ENCODE data around the gene GABRQ.
"Not testable (repeated sequence)": the region's sequence is repeated elsewhere in the genome, so short reads cannot be mapped to it uniquely, and the experiment has no call there.

GABRQ gene

GRCh38 chrX:152663086-152663485 is 25.4 kb downstream of the GABRQ start:
- DNase-seq = no peak

DNA sequence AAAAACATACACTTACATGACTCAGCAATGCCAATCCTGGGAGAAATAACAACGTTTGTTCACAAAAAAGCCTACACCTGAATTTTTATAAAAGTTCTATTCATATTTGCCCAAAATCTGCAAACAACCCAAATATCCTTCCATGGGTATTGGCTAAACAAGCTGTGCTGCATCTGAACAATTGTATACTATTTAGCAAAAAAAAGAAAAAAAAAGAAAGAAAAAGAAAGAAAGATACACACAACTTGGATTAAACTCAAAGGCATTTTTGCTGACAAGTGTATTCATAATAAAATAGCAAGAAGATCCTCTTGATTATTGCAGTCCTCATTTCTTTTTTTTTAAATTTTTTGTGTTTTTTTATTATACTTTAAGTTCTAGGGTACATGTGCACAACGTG is 36.4 kb downstream of the GABRQ start:
- DNase-seq = no peak

DNA sequence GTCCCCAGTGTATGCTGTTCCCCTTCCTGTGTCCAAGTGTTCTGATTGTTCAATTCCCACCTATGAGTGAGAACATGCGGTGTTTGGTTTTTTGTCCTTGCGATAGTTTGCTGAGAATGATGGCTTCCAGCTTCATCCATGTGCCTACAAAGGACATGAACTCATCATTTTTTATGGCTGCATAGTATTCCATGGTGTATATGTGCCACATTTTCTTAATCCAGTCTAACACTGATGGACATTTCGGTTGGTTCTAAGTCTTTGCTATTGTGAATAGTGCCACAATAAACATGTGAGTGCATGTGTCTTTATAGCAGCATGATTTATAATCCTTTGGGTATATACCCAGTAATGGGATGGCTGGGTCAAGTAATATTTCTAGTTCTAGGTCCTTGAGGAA is 37.0 kb downstream of the GABRQ start:
- DNase-seq = not testable (repeated sequence)

- DNase-seq = not testable (repeated sequence)
These were observed 43.3 kb downstream of the GABRQ start for GRCh38 chrX:152681012-152681411.

- DNase-seq = not testable (repeated sequence)
These were observed 60.5 kb downstream of the GABRQ start, which contains the start of gene MAGEA3 for GRCh38 chrX:152697952-152698931. Gene MAGEA3 (plus strand): TSS chrX:152698794. CDS start chrX:152700833, 2,039 bp downstream.

GRCh38 chrX:152700390-152700789 is 62.7 kb downstream of the GABRQ start:
- not testable (repeated sequence) for DNase-seq

GRCh38 chrX:152706500-152706899 is 68.8 kb downstream of the GABRQ start:
- not testable (repeated sequence) for DNase-seq
